Keratinocyte (primary cell): ENCODE data around the gene TOR1B. TPM values are rescaled to one million over a fixed set of nuclear protein-coding genes. Genes with fewer than 3 reads are reported as not detected.

Experiments used
- DNase-seq: peaks from one replicate; pipeline ENCODE4 v3.0.0-alpha.2; 2011; ENCODE audit warnings: low read depth, missing footprints, low spot score
- FAIRE-seq: peaks from 2 replicates; lab custom pipeline; 2011; peaks lifted over from hg19 to GRCh38; lab: Jason Lieb, UNC
- H2AFZ ChIP-seq: 2 replicates; pipeline ENCODE4 v1.6.0; 2012; ENCODE audit warnings: low read length, control low read depth, inconsistent platforms; ENCODE audit not compliant: control insufficient read depth
- H3K27ac ChIP-seq: 2 replicates; pipeline ENCODE4 v1.5.1; 2011; ENCODE audit warnings: low read length; ENCODE audit not compliant: control insufficient read depth, insufficient read depth
- H3K27me3 ChIP-seq: 3 replicates; pipeline ENCODE4 v1.6.0; 2011; ENCODE audit warnings: low read length; ENCODE audit not compliant: control insufficient read depth, insufficient read depth; ENCODE audit errors: extremely low read depth
- H3K36me3 ChIP-seq, 2 experiments: 2 replicates in 1 of 2; 3 replicates in 1 of 2; pipeline ENCODE4 v1.5.1; 2011; ENCODE audit warnings: low read length in 2 of 2, mild to moderate bottlenecking in 1 of 2; ENCODE audit not compliant: control insufficient read depth in 2 of 2, insufficient read depth in 2 of 2; ENCODE audit errors: extremely low read depth in 1 of 2
- H3K4me1 ChIP-seq: 3 replicates; pipeline ENCODE4 v1.5.1; 2011; ENCODE audit warnings: low read length; ENCODE audit not compliant: control insufficient read depth, insufficient read depth; ENCODE audit errors: extremely low read depth
- H3K4me2 ChIP-seq: 3 replicates; pipeline ENCODE4 v1.6.0; 2011; ENCODE audit warnings: low read depth, low read length; ENCODE audit not compliant: control insufficient read depth, insufficient read depth; ENCODE audit errors: extremely low read depth
- H3K4me3 ChIP-seq, 3 experiments: fragments of 200-600 bp in 1 of 3; sonication (generic) in 1 of 3; 2 replicates in 2 of 3; 3 replicates in 1 of 3; pipeline ENCODE4 v1.5.1; 2011 to 2016; ENCODE audit warnings: low read length in 3 of 3, mild to moderate bottlenecking in 3 of 3, control low read depth in 2 of 3, inconsistent platforms in 1 of 3, low read depth in 1 of 3, mixed read lengths in 1 of 3, mixed run types in 1 of 3, moderate library complexity in 1 of 3; ENCODE audit not compliant: control insufficient read depth in 2 of 3, insufficient read depth in 2 of 3; ENCODE audit errors: extremely low read depth in 1 of 3
- H3K79me2 ChIP-seq: 2 replicates; pipeline ENCODE4 v1.6.0; 2012; ENCODE audit warnings: low read length; ENCODE audit not compliant: control insufficient read depth, insufficient read depth
- H3K9ac ChIP-seq: 3 replicates; pipeline ENCODE4 v1.6.0; 2011; ENCODE audit warnings: low read length; ENCODE audit not compliant: control insufficient read depth, insufficient read depth; ENCODE audit errors: extremely low read depth
- H3K9me1 ChIP-seq: 3 replicates; pipeline ENCODE4 v1.6.0; 2011; ENCODE audit warnings: low read length; ENCODE audit not compliant: control insufficient read depth, insufficient read depth; ENCODE audit errors: extremely low read depth
- H3K9me3 ChIP-seq: 2 replicates; pipeline ENCODE4 v1.5.1; 2012; ENCODE audit warnings: low read depth, low read length; ENCODE audit not compliant: control insufficient read depth
- H4K20me1 ChIP-seq: 3 replicates; pipeline ENCODE4 v1.6.0; 2011; ENCODE audit warnings: low read length; ENCODE audit not compliant: control insufficient read depth, insufficient read depth; ENCODE audit errors: extremely low read depth
- CTCF ChIP-seq, 3 experiments: IDR thresholded peaks in 1 of 3; conservative IDR thresholded peaks in 1 of 3; optimal IDR thresholded peaks in 1 of 3; 2 replicates in 2 of 3; 3 replicates in 1 of 3; pipeline versions ENCODE3 to v1.5.1; 2011; ENCODE audit warnings: low read length in 3 of 3, mild to moderate bottlenecking in 3 of 3, moderate library complexity in 2 of 3, control low read depth in 1 of 3, inconsistent platforms in 1 of 3; ENCODE audit not compliant: insufficient read depth in 2 of 3; ENCODE audit errors: extremely low read depth in 1 of 3
- EZH2 ChIP-seq: IDR thresholded peaks from one replicate; pipeline ENCODE4 v1.6.1; 2012; ENCODE audit warnings: inconsistent platforms, mild to moderate bottlenecking, low read length, moderate library complexity
- dilution Hi-C: fragments of 300-500 bp; cut with MboI; formaldehyde crosslinking; loops from one replicate; pipeline ENCODE4 v1.7.0; 2020; ENCODE audit warnings: low sequenced_read_pairs; ENCODE audit not compliant: extremely low pct_ligation_motif_present
- polyA plus RNA-seq, 5 experiments: library from polyadenylated mRNA; depleted of rRNA in 3 of 5; stranded (reverse) in 3 of 5; stranded (forward) in 1 of 5; unstranded in 1 of 5; fragments of >200 nt; gene quantifications; 1 replicate in 1 of 5; 2 replicates in 3 of 5; 3 replicates in 1 of 5; pipeline versions ENCODE4 v1.2.1 to v1.2.3, GENCODE V29; 2011 to 2012; ENCODE audit warnings: missing spikeins in 2 of 5, low read depth in 1 of 5, low replicate concordance in 1 of 5

TOR1B gene
- polyA plus RNA-seq, 1 donor (not counting 4 experiments of a cell fraction or from before 2014, with no cell fraction given): 24.2 TPM

- no peaks in the 10 kb centered on the region for H3K9me3 ChIP-seq
- H3K4me2 ChIP-seq: no peak overlapping the region
- no peak overlapping the region for H2AFZ ChIP-seq
- no peak overlapping the region for H3K4me3 ChIP-seq
- H3K9ac ChIP-seq: no peak overlapping the region
- DNase-seq (no peak), FAIRE-seq (no peak)
- TF ChIP-seq EZH2 (no peak), CTCF (optimal IDR thresholded peaks at IDR 0.05 in 1 of 3, IDR thresholded peaks at IDR 0.05 in 1 of 3, conservative IDR thresholded peaks at IDR 0.05 in 1 of 3; ENCODE audit: extremely low read depth in 1 of 3, insufficient read depth in 2 of 3, low read length in 3 of 3) (no peak)
- no peaks in the 10 kb centered on the region for H3K27me3 ChIP-seq
- H3K36me3 ChIP-seq: no peaks in the 10 kb centered on the region
- H3K9me1 ChIP-seq: no peaks in the 10 kb centered on the region
- H3K4me1 ChIP-seq: peaks cover 7% of the 10 kb centered on the region
- no peak overlapping the region for H3K27ac ChIP-seq
- H4K20me1 ChIP-seq: no peaks in the 10 kb centered on the region
- dilution Hi-C loops: no loop called here
- no peaks in the 10 kb centered on the region for H3K79me2 ChIP-seq
These were observed 37.0 kb downstream of the TOR1B start for GRCh38 chr9:129840034-129840433.

- H3K79me2 ChIP-seq: no peaks in the 10 kb centered on the region
- peaks cover 5% of the 10 kb centered on the region for H3K4me1 ChIP-seq
- dilution Hi-C loops: no loop called here
- no peak overlapping the region for H3K27ac ChIP-seq
- H3K4me2 ChIP-seq: no peak overlapping the region
- no peaks in the 10 kb centered on the region for H3K27me3 ChIP-seq
- H3K9me3 ChIP-seq: no peaks in the 10 kb centered on the region
- FAIRE-seq: no peak
- TF ChIP-seq EZH2: no peak
- no peak for TF ChIP-seq CTCF (optimal IDR thresholded peaks at IDR 0.05 in 1 of 3, IDR thresholded peaks at IDR 0.05 in 1 of 3, conservative IDR thresholded peaks at IDR 0.05 in 1 of 3; ENCODE audit: extremely low read depth in 1 of 3, insufficient read depth in 2 of 3, low read length in 3 of 3)
- no peaks in the 10 kb centered on the region for H4K20me1 ChIP-seq
- no peaks in the 10 kb centered on the region for H3K36me3 ChIP-seq
- no peak overlapping the region for H2AFZ ChIP-seq
- no peak overlapping the region for H3K4me3 ChIP-seq
- no peak for DNase-seq
- no peak overlapping the region for H3K9ac ChIP-seq
- no peaks in the 10 kb centered on the region for H3K9me1 ChIP-seq
These were observed 38.1 kb downstream of the TOR1B start for GRCh38 chr9:129841071-129841470.
